PFSK-1 (cell line): ENCODE measurements around the gene GNA14.

ENCODE experiments used
- FOXP2 ChIP-seq: optimal IDR thresholded peaks from 2 replicates; pipeline ENCODE3; 2011; ENCODE audit warnings: borderline replicate concordance, control low read depth, inconsistent platforms; ENCODE audit not compliant: insufficient read depth; ENCODE audit errors: extremely low read length, extremely low read depth
- POLR2AphosphoS5 ChIP-seq: IDR thresholded peaks from 2 replicates; pipeline ENCODE4 v1.6.1; 2012; ENCODE audit warnings: low read depth, mild to moderate bottlenecking, control low read depth, low read length, moderate library complexity
- REST ChIP-seq, 2 experiments: IDR thresholded peaks; 2 replicates each; pipeline versions ENCODE4 v1.6.1 to v1.8.0; 2011 to 2012; ENCODE audit warnings: low read depth in 2 of 2, low read length in 2 of 2, control low read depth in 1 of 2, inconsistent platforms in 1 of 2, mild to moderate bottlenecking in 1 of 2, moderate library complexity in 1 of 2; ENCODE audit not compliant: insufficient read depth in 1 of 2
- SIN3A ChIP-seq: IDR thresholded peaks from 2 replicates; pipeline ENCODE4 v1.6.1; 2012; ENCODE audit warnings: mild to moderate bottlenecking, low read length, moderate library complexity, borderline replicate concordance; ENCODE audit not compliant: insufficient read depth
- TAF1 ChIP-seq: IDR thresholded peaks from 2 replicates; pipeline ENCODE4 v1.6.1; 2012; ENCODE audit warnings: low read length, control low read depth, borderline replicate concordance; ENCODE audit not compliant: insufficient read depth

Gene GNA14

GRCh38 chr9:77417566-77417965 lies 230.6 kb downstream of the GNA14 start:
- TF ChIP-seq TAF1 (no peak), POLR2AphosphoS5 (no peak), SIN3A (no peak), REST (IDR thresholded peaks at IDR 0.05; ENCODE audit: insufficient read depth in 1 of 2, low read depth in 2 of 2, low read length in 2 of 2) (no peak), FOXP2 (no peak)

- TF ChIP-seq REST (IDR thresholded peaks at IDR 0.05; ENCODE audit: insufficient read depth in 1 of 2, low read depth in 2 of 2, low read length in 2 of 2), result no peak
- TF ChIP-seq POLR2AphosphoS5, result no peak
- no peak for TF ChIP-seq FOXP2
- no peak for TF ChIP-seq TAF1
- no peak for TF ChIP-seq SIN3A
Measured at GRCh38 chr9:77403239-77403638, 244.9 kb downstream of the GNA14 start.

GRCh38 chr9:77402286-77402685 lies 245.8 kb downstream of the GNA14 start:
- TF ChIP-seq SIN3A, result no peak

GRCh38 chr9:77399964-77400363 lies 248.2 kb downstream of the GNA14 start:
- TF ChIP-seq SIN3A, result no peak
- no peak for TF ChIP-seq FOXP2
- no peak for TF ChIP-seq POLR2AphosphoS5
- no peak for TF ChIP-seq REST (IDR thresholded peaks at IDR 0.05; ENCODE audit: insufficient read depth in 1 of 2, low read depth in 2 of 2, low read length in 2 of 2)
- no peak for TF ChIP-seq TAF1

- no peak for TF ChIP-seq POLR2AphosphoS5
- TF ChIP-seq SIN3A, result no peak
- TF ChIP-seq TAF1, result no peak
- no peak for TF ChIP-seq REST (IDR thresholded peaks at IDR 0.05; ENCODE audit: insufficient read depth in 1 of 2, low read depth in 2 of 2, low read length in 2 of 2)
- no peak for TF ChIP-seq FOXP2
Measured at GRCh38 chr9:77392328-77392727, 255.8 kb downstream of the GNA14 start.
